Activated CD4-positive, alpha-beta T cell treated with anti-CD3 and anti-CD28 coated beads for 36 hours (primary cell): ENCODE data around the gene PKD1. TPM values are rescaled to one million over a fixed set of nuclear protein-coding genes. Genes with fewer than 3 reads are reported as not detected.
A peak's percentile ranks its signal among the peaks of the same experiment; 100 is the strongest.

Experiments
- ATAC-seq: fragments of 200-7000 bp; cut with Tn5 transposase; one replicate; pipeline ENCODE4 v1.10.0; 2021; ENCODE audit warnings: mild to moderate bottlenecking, moderate library complexity
- CTCF ChIA-PET: fragments of 350-600 bp; sonication (Branson Sonifier 250); formaldehyde crosslinking; loops from one replicate; lab custom pipeline; 2021; ENCODE audit warnings: antibody characterized with exemption; lab: Charles Lee
- POLR2A ChIA-PET: fragments of 350-600 bp; sonication (Branson Sonifier 250); formaldehyde crosslinking; loops from one replicate; lab custom pipeline; 2021; ENCODE audit warnings: antibody characterized with exemption, inconsistent platforms; lab: Charles Lee
- DNase-seq: peaks from one replicate; pipeline ENCODE4 v3.0.0-alpha.2; 2020
- H3K27ac Mint-ChIP-seq: one replicate; pipeline ENCODE4 v1.8.0; 2021; ENCODE audit warnings: mixed read lengths
- H3K27me3 Mint-ChIP-seq: one replicate; pipeline ENCODE4 v1.8.0; 2021; ENCODE audit warnings: mixed read lengths
- H3K36me3 Mint-ChIP-seq: one replicate; pipeline ENCODE4 v1.8.0; 2021; ENCODE audit warnings: low read depth, mixed read lengths
- H3K4me1 Mint-ChIP-seq: one replicate; pipeline ENCODE4 v1.8.0; 2021; ENCODE audit warnings: mixed read lengths
- H3K4me3 Mint-ChIP-seq: one replicate; pipeline ENCODE4 v1.8.0; 2021; ENCODE audit warnings: mild to moderate bottlenecking, moderate library complexity, mixed read lengths
- H3K9me3 Mint-ChIP-seq: one replicate; pipeline ENCODE4 v1.8.0; 2021; ENCODE audit warnings: low read depth, mixed read lengths
- intact Hi-C, 2 experiments: fragments of 100-400 bp; cut with DNase I in 1 of 2; cut with micrococcal nuclease in 1 of 2; formaldehyde crosslinking; loops; one replicate each; pipeline versions ENCODE4 v1.14.2 to v1.15.1; 2022 to 2024; cut with DNase I, micrococcal nuclease
- total RNA-seq, 2 experiments: library from RNA; stranded (reverse); gene quantifications; one replicate each; pipeline ENCODE4 v1.2.3, GENCODE V29; 2021

The PKD1 gene
- total RNA-seq, 2 experiments from 2014 or later, result 64.3 to 71.2 TPM

DNA sequence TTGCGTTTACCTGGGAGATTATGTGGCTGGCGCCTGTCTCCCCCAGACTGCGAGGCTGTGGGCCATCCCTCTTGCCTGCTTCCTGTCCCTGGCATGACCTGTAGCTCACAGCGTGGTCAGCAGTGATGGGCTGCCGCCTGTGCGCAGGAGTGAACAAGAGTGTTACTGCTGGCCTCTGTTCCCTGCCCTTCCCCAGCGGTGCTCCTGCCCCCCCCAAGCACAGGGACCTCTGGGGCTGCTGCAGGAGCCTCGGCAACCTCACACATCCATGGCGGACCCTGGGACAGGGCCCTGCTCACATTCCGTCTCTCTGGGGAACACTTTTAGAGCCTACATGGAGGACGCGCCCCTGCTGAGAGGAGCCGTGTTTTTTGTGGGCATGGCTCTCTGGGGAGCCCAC lies 77.3 kb downstream of the PKD1 start:
- intact Hi-C loops, result no loop called here
- ChIA-PET CTCF (no interaction called here), POLR2A (no interaction called here)
- no peak overlapping the region for H3K4me3 Mint-ChIP-seq
- no peak overlapping the region for H3K27ac Mint-ChIP-seq
- peaks cover 1% of the 10 kb centered on the region for H3K36me3 Mint-ChIP-seq
- no peaks in the 10 kb centered on the region for H3K9me3 Mint-ChIP-seq
- H3K4me1 Mint-ChIP-seq, result no peaks in the 10 kb centered on the region
- no peaks in the 10 kb centered on the region for H3K27me3 Mint-ChIP-seq
- ATAC-seq (no peak), DNase-seq (no peak)

DNA sequence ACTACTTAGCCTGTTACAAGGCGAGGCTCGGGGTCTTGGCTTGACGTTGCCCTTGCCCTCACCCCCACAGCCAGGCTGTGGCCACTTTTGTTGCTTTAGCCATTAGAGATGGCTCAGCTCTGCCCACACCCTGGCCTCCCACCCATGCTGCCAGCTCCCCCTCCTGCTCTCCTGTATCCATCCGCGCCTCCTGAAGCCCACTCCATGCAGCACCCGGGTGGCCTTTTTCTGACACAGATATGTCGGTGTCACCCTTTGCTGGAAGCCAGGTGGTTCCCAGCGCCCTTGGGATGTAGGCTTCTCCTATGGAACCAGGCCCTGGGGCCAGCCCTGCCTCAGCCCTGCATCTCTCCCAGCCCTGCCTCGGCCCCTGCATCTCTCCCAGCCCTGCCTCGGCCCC lies 78.3 kb downstream of the PKD1 start:
- peaks cover 1% of the 10 kb centered on the region for H3K36me3 Mint-ChIP-seq
- no peaks in the 10 kb centered on the region for H3K27me3 Mint-ChIP-seq
- ChIA-PET POLR2A (no interaction called here), CTCF (interaction anchor here (0.6 to 0.7 kb wide), 2 partner anchors 37 to 486 kb away, joined by 3 read pairs; no protein-coding TSS in a partner anchor)
- intact Hi-C loops, result no loop called here
- no peak for ATAC-seq
- H3K4me1 Mint-ChIP-seq, result no peaks in the 10 kb centered on the region
- H3K27ac Mint-ChIP-seq, result no peak overlapping the region
- no peaks in the 10 kb centered on the region for H3K9me3 Mint-ChIP-seq
- H3K4me3 Mint-ChIP-seq, result no peak overlapping the region
- DNase-seq, result no peak

DNA sequence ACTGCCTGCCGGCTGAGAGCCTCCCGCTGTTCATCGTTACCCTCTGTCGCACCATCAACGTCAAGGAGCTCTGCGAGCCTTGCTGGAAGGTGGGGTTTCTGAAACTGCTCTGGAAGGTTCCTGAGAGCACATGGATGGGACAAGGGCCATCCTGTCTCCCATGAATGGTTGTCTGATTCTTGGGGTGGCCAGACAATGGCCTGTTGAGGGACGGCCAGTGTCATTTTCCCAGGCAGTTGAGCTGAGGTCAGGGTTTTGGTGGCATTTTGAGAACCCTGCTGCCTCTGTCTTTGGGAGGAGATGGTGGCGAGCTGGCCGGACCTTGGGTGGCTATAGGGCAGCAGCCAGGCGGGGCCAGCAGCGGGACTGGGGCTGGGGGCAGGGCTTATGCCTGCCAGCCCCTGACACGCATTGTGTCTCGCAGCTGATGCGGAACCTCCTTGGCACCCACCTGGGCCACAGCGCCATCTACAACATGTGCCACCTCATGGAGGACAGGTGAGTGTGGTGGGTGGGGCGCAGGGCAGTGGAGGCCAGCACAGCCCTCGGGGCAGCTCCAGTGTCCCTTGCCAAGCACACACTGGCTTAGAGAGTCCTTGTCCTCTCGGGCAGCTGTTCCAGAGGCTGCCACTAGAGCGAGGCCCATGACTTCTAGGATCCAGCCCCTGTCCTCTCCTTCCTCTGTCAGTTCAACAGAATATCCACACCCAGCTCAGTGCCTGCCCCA lies 78.9 kb downstream of the PKD1 start:
- intact Hi-C loops, result no loop called here
- H3K27ac Mint-ChIP-seq, result no peak overlapping the region
- no peaks in the 10 kb centered on the region for H3K27me3 Mint-ChIP-seq
- ChIA-PET POLR2A (no interaction called here), CTCF (interaction anchor here (0.6 to 0.7 kb wide), 2 partner anchors 37 to 485 kb away, joined by 3 read pairs; no protein-coding TSS in a partner anchor)
- no peak for DNase-seq
- H3K9me3 Mint-ChIP-seq, result no peaks in the 10 kb centered on the region
- no peak for ATAC-seq
- H3K4me3 Mint-ChIP-seq, result no peak overlapping the region
- H3K36me3 Mint-ChIP-seq, result peaks cover 1% of the 10 kb centered on the region
- no peaks in the 10 kb centered on the region for H3K4me1 Mint-ChIP-seq

DNA sequence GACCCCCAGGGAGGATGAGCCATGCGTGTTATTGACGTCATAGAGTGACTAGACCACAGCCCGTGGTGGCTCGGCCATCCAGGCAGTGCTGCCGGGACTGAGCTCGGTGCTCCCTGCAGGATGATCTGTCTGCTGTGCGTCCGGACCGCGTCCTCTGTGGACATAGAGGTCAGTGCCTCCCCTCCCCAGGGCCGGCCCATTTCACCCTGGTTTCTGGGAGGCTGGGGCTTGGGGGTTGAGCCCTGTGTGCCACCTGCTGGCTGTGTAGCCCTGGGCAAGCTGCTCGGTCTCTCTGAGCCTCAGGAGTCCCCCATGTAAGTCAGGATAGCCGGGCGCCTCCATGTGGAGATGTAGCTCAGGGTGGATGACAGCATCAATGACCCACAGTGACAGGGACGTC lies 79.6 kb downstream of the PKD1 start:
- ChIA-PET POLR2A (no interaction called here), CTCF (no interaction called here)
- Mint-ChIP-seq H3K27ac (no peak overlapping the region), H3K4me1 (no peaks in the 10 kb centered on the region), H3K27me3 (no peaks in the 10 kb centered on the region), H3K36me3 (peaks cover 1% of the 10 kb centered on the region), H3K4me3 (no peak overlapping the region), H3K9me3 (no peaks in the 10 kb centered on the region)
- ATAC-seq (no peak), DNase-seq (peak; percentile 19)
- intact Hi-C loops, result no loop called here

DNA sequence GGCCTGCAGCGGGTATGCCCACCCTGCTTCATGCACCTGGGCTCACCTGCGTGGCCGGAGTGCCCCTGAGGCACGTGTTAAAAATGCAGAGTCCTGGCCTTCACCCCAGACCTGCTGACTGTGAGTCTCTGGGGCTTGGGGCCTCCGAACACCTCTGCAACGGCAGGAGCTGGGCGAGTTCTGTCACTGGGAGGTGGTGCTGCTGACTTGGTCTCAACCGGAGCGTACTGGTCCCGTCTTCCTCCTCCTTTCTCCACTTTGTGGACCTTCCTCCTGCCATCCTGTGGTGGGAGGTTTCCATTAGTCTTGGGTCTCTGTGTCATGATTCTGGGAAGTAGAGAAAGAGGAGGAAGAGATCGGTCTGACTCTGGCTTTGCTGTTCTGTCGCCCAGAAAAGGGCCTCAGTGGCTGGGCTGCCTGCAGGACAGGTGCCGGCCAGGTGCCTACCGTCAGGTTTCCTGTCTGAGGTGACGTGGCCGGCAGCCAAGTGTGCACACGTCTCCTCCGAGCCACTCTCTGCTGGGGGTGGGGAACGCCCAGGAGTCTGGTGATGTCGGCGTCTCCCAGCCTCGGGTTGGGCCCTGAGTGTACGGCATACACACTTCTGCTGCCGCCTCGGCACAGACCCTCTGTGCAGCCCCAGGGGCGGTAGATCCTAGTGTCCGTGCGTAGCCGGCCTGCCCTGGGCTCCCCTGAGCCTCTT lies 81.0 kb downstream of the PKD1 start:
- DNase-seq (no peak), ATAC-seq (no peak)

DNA sequence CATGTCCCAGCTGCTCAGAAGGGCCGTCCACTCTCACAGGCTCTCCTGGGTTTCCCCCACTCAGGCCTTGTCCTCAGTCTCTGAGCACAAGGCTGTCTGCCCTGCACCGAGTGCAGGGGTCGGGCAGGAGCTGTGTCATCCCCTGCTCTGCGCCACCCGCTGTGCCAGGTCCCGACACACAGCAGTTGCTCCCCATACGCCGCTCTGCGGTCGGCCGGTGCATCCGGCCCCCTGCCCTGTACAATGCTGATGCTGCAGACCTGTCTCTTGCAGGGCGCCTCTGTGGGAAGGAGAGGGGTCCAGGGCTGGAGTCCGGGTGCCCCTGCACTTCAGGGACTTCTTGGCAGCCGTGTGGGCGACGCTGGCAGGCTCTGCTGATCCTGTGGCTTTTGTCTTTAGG lies 81.8 kb downstream of the PKD1 start:
- Mint-ChIP-seq H3K36me3 (peaks cover 1% of the 10 kb centered on the region), H3K4me3 (no peak overlapping the region), H3K27ac (no peak overlapping the region), H3K9me3 (no peaks in the 10 kb centered on the region), H3K4me1 (peaks cover 4% of the 10 kb centered on the region), H3K27me3 (no peaks in the 10 kb centered on the region)
- CTCF ChIA-PET, result interaction anchor here (0.6 kb wide), 1 partner anchor 424 kb away, joined by 3 read pairs; no protein-coding TSS in a partner anchor
- intact Hi-C loops, result no loop called here
- ATAC-seq (no peak), DNase-seq (no peak)
- POLR2A ChIA-PET, result no interaction called here

More for the DNA sequence above, 81.0 kb downstream of the PKD1 start:
- H3K4me3 Mint-ChIP-seq, result no peak overlapping the region
- ChIA-PET CTCF (interaction anchor here (0.6 kb wide), 2 partner anchors 140 to 423 kb away, joined by 3 read pairs; no protein-coding TSS in a partner anchor), POLR2A (no interaction called here)
- no peaks in the 10 kb centered on the region for H3K27me3 Mint-ChIP-seq
- peaks cover 1% of the 10 kb centered on the region for H3K36me3 Mint-ChIP-seq
- no peaks in the 10 kb centered on the region for H3K9me3 Mint-ChIP-seq
- H3K27ac Mint-ChIP-seq, result no peak overlapping the region
- H3K4me1 Mint-ChIP-seq, result no peaks in the 10 kb centered on the region
- intact Hi-C loops, result no loop called here

DNA sequence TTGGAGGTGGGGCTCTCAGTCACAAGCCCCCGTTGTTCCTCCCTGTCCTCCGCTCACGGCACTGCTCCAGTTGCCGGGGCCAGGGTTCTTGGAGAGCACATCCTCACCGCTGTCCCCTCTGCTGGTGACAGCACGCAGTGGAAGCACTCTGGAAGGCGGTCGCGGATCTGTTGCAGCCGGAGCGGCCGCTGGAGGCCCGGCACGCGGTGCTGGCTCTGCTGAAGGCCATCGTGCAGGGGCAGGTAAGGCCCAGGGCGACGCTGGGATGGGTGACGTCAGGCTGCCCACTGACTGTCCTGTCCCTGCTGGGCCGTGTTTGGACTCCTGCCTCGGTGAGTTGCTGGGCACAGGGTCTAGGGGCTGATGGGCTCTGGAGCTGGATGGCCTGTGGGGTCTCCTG lies 82.5 kb downstream of the PKD1 start:
- Mint-ChIP-seq H3K27ac (no peak overlapping the region), H3K9me3 (no peaks in the 10 kb centered on the region), H3K36me3 (peaks cover 1% of the 10 kb centered on the region), H3K4me1 (peaks cover 10% of the 10 kb centered on the region), H3K27me3 (no peaks in the 10 kb centered on the region), H3K4me3 (no peak overlapping the region)
- intact Hi-C loops, result no loop called here
- no peak for DNase-seq
- POLR2A ChIA-PET, result no interaction called here
- ATAC-seq, result no peak
- CTCF ChIA-PET, result no interaction called here

DNA sequence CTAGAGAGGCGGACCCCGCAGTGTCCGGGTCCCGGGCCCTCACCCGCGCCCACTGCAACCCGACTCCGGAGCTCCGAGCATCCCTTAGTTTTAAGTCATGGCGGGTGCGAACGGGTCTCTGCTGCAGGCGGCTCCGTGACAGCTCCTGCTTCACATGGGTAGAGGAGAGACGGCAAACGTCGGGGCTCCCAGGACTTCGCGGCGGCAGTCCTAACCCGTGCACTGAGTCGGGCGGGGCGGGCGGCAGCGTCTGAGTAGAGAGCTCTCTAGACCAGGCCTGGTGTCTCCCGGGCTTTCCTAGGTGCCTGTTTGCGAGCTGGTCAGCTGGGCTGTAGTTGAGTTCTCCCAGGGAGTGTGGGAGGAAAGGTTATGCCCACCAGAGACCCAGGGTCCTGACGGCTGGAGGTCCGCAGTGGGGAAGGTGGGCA lies 87.6 kb downstream of the PKD1 start:
- H3K9me3 Mint-ChIP-seq, result no peaks in the 10 kb centered on the region
- ChIA-PET CTCF (interaction anchor here (0.5 to 1.9 kb wide), 10 partner anchors 18 to 274 kb away, joined by 3 to 8 read pairs (median 4); partner anchors contain the start of genes PKD1, RPS2 and TRAF7), POLR2A (interaction anchor here (0.6 to 1.5 kb wide), 3 partner anchors 83 to 205 kb away, joined by 8 to 12 read pairs (median 8); partner anchors contain the start of genes RPS2 and TRAF7)
- H3K4me3 Mint-ChIP-seq, result peak overlapping the region; percentile 89
- H3K4me1 Mint-ChIP-seq, result peaks cover 18% of the 10 kb centered on the region
- peaks cover 1% of the 10 kb centered on the region for H3K36me3 Mint-ChIP-seq
- DNase-seq (peak; percentile 52), ATAC-seq (peak; percentile 28)
- no peaks in the 10 kb centered on the region for H3K27me3 Mint-ChIP-seq
- intact Hi-C loops, result loop anchor here in 1 of 2 experiments (1.0 to 5.0 kb wide), 2 partner anchors 341 to 465 kb away; partner anchors contain the start of genes ATP6V0C and MAPK8IP3
- H3K27ac Mint-ChIP-seq, result peak overlapping the region; percentile 83

DNA sequence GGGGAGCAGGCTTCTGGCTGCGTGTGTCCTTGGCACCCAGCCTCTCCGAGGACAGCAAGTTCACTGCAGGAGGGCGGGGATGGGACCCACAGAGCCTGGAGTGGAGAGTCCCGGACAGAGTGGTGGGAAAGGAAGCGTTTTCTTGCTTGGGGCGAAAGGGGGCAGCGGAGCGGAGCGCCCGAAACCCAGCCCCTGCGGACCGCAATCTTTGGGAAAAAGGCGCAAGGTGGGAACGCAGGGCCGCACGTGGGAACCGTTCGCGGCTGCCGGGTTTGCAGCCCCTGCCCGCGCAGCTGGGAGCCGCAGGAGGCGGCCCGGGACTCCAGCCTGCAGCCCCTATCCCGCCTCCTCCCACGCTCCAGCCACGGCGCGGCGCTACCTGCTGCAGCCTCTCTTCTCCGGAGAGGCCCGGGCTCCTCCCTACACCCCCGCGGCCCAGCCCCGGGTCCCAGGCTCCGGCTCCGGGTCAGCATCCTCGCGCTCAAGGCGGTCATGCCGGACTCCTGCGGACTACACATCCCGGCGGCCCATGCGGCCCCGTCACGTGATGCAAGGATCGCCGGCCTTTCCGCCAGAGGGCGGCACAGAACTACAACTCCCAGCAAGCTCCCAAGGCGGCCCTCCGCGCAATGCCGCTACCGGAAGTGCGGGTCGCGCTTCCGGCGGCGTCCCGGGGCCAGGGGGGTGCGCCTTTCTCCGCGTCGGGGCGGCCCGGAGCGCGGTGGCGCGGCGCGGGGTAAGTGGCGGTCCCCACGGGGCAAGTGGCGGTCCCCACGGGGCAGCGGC lies 88.2 kb downstream of the PKD1 start, which contains the start of the genes NTHL1 and TSC2:
TSS of gene NTHL1 (minus strand) at position 505 of the 786 bp plus-strand sequence. CDS start at position 494, 11 bp downstream.
TSS of gene TSC2 (plus strand) at position 656 of the 786 bp plus-strand sequence. CDS start 631 bp downstream, outside the sequence.
- Mint-ChIP-seq H3K27me3 (no peaks in the 10 kb centered on the region), H3K4me3 (peak within 1 kb of the TSS; percentile 89), H3K36me3 (peaks cover 1% of the 10 kb centered on the region), H3K4me1 (peaks cover 18% of the 10 kb centered on the region), H3K27ac (peak within 1 kb of the TSS; percentile 85), H3K9me3 (no peaks in the 10 kb centered on the region)
- POLR2A ChIA-PET, result interaction anchor here (0.6 to 1.5 kb wide), 3 partner anchors 83 to 205 kb away, joined by 8 to 12 read pairs (median 8); partner anchors contain the start of genes RPS2 and TRAF7
- peak; percentile 97 for DNase-seq
- intact Hi-C loops, result loop anchor here in 1 of 2 experiments (1.0 to 5.0 kb wide), 19 partner anchors 24 to 977 kb away; partner anchors contain the start of genes ABCA3, ATP6V0C, CCNF and E4F1
- CTCF ChIA-PET, result interaction anchor here (0.6 to 1.9 kb wide), 12 partner anchors 18 to 569 kb away, joined by 3 to 8 read pairs (median 4); partner anchors contain the start of genes PKD1, RPS2 and TRAF7
- ATAC-seq, result peak; percentile 97

DNA sequence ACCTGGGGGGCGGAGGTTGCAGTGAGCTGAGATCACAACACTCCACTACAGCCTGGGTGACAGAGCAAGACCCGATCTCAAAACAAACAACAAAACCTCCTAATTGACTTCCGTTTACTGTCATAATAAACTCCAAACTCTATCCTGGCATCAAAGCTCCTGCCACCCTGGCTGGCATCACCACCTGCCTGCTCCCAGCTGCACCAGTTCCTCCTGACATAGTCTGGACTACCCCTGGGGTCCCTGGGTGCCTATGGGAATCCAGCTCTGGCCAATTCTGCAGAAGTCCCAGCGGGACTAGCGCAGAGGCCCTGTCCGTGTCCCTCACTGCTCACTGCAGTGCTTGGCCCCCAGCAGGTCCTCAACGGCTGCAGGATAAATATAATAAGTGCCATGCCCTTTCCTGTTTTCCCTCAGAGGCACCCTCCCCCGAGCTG lies 88.8 kb downstream of the PKD1 start:
- ATAC-seq (no peak), DNase-seq (no peak)
- Mint-ChIP-seq H3K36me3 (peaks cover 1% of the 10 kb centered on the region), H3K27me3 (no peaks in the 10 kb centered on the region), H3K27ac (peak overlapping the region; percentile 85), H3K4me3 (peak overlapping the region; percentile 89), H3K4me1 (peaks cover 18% of the 10 kb centered on the region), H3K9me3 (no peaks in the 10 kb centered on the region)
- ChIA-PET POLR2A (interaction anchor here (0.6 to 1.5 kb wide), 3 partner anchors 20 to 220 kb away, joined by 3 to 8 read pairs (median 3); partner anchors contain the start of genes FAHD1, NHERF2 and RPS2), CTCF (interaction anchor here (0.6 to 1.9 kb wide), 5 partner anchors 89 to 569 kb away, joined by 3 to 8 read pairs (median 4); partner anchors contain the start of genes PKD1 and TRAF7)
- intact Hi-C loops, result loop anchor here in 1 of 2 experiments (1.0 to 5.0 kb wide), 18 partner anchors 24 to 978 kb away; partner anchors contain the start of genes ABCA3, CCNF, E4F1 and JPT2
